ENCODE results near the gene PSKH1.

- TF ChIP-seq POLR2AphosphoS5 (IDR thresholded peaks at IDR 0.05): no peak
- TF ChIP-seq, protein P1, sequence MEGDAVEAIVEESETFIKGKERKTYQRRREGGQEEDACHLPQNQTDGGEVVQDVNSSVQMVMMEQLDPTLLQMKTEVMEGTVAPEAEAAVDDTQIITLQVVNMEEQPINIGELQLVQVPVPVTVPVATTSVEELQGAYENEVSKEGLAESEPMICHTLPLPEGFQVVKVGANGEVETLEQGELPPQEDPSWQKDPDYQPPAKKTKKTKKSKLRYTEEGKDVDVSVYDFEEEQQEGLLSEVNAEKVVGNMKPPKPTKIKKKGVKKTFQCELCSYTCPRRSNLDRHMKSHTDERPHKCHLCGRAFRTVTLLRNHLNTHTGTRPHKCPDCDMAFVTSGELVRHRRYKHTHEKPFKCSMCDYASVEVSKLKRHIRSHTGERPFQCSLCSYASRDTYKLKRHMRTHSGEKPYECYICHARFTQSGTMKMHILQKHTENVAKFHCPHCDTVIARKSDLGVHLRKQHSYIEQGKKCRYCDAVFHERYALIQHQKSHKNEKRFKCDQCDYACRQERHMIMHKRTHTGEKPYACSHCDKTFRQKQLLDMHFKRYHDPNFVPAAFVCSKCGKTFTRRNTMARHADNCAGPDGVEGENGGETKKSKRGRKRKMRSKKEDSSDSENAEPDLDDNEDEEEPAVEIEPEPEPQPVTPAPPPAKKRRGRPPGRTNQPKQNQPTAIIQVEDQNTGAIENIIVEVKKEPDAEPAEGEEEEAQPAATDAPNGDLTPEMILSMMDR (IDR thresholded peaks at IDR 0.05): no peak
- no peak for TF ChIP-seq POLR2A (IDR thresholded peaks at IDR 0.05)
Observed at GRCh38 chr16:67977469-67978227, 84.6 kb downstream of the PSKH1 start.
